GM21529 (cell line): ENCODE measurements around the gene AGMAT.

Experiments
- ATAC-seq: cut with Tn5 transposase; IDR thresholded peaks from one replicate; pipeline ENCODE4 v1.9.1; 2021; ENCODE audit not compliant: unreplicated experiment

Gene AGMAT

GRCh38 chr1:15584489-15585363 lies at the start of gene AGMAT:
Gene AGMAT (minus strand): TSS chr1:15585051. CDS start chr1:15584967, 84 bp downstream.
- peak; percentile 47 for ATAC-seq

GRCh38 chr1:15633756-15634420 lies 49.0 kb upstream of the AGMAT start:
- ATAC-seq, result no peak

- peak; percentile 13 for ATAC-seq
Observed at GRCh38 chr1:15628003-15628402, 43.2 kb upstream of the AGMAT start.

GRCh38 chr1:15627343-15627988 lies 42.6 kb upstream of the AGMAT start:
- ATAC-seq, result peak; percentile 97

GRCh38 chr1:15626269-15626950 lies 41.6 kb upstream of the AGMAT start:
- ATAC-seq, result no peak

GRCh38 chr1:15625056-15625917 lies 40.4 kb upstream of the AGMAT start:
- ATAC-seq, result no peak

GRCh38 chr1:15624133-15624714 lies 39.4 kb upstream of the AGMAT start:
- ATAC-seq, result no peak

GRCh38 chr1:15623435-15623834 lies 38.6 kb upstream of the AGMAT start:
- no peak for ATAC-seq

GRCh38 chr1:15622712-15623373 lies 38.0 kb upstream of the AGMAT start:
- ATAC-seq, result no peak

- no peak for ATAC-seq
Observed at GRCh38 chr1:15621975-15622374, 37.1 kb upstream of the AGMAT start.

GRCh38 chr1:15620902-15621682 lies 36.2 kb upstream of the AGMAT start:
- no peak for ATAC-seq

GRCh38 chr1:15620155-15620545 lies 35.3 kb upstream of the AGMAT start:
- ATAC-seq, result no peak

- ATAC-seq, result no peak
Observed at GRCh38 chr1:15618655-15619525, 34.0 kb upstream of the AGMAT start.

- peak; percentile 37 for ATAC-seq
Observed at GRCh38 chr1:15618077-15618654, 33.3 kb upstream of the AGMAT start.

- ATAC-seq, result peak; percentile 57
Observed at GRCh38 chr1:15617173-15618076, 32.6 kb upstream of the AGMAT start, which contains the start of gene DDI2. Gene DDI2 (plus strand): TSS chr1:15617458. CDS start chr1:15617671, 213 bp downstream.
